DMS 273 (cell line): ENCODE data around the gene WDFY4.

Experiments used
- DNase-seq: peaks from one replicate; lab custom pipeline; 2025; ENCODE audit not compliant: unreplicated experiment; lab: John Stamatoyannopoulos, UW

The WDFY4 gene

GRCh38 chr10:48790457-48791044 lies 105.9 kb downstream of the WDFY4 start:
- DNase-seq = no peak

- DNase-seq = no peak
These were observed 106.7 kb downstream of the WDFY4 start for GRCh38 chr10:48791267-48791928.

- DNase-seq = no peak
These were observed 107.4 kb downstream of the WDFY4 start for GRCh38 chr10:48792121-48792520.

GRCh38 chr10:48792687-48793096 lies 108.0 kb downstream of the WDFY4 start:
- no peak for DNase-seq

GRCh38 chr10:48794074-48794473 lies 109.4 kb downstream of the WDFY4 start:
- no peak for DNase-seq

- DNase-seq = no peak
These were observed 112.1 kb downstream of the WDFY4 start for GRCh38 chr10:48796713-48797245.

- DNase-seq = no peak
These were observed 113.2 kb downstream of the WDFY4 start for GRCh38 chr10:48797830-48798229.

- DNase-seq = no peak
These were observed 114.0 kb downstream of the WDFY4 start for GRCh38 chr10:48798481-48799254.

- no peak for DNase-seq
These were observed 114.8 kb downstream of the WDFY4 start for GRCh38 chr10:48799341-48800006.

GRCh38 chr10:48800007-48800675 lies 115.5 kb downstream of the WDFY4 start:
- no peak for DNase-seq

GRCh38 chr10:48801001-48801421 lies 116.3 kb downstream of the WDFY4 start:
- DNase-seq = no peak

GRCh38 chr10:48802611-48803071 lies 118.0 kb downstream of the WDFY4 start:
- no peak for DNase-seq

- DNase-seq = no peak
These were observed 119.3 kb downstream of the WDFY4 start for GRCh38 chr10:48803801-48804584.

GRCh38 chr10:48804740-48805182 lies 120.1 kb downstream of the WDFY4 start:
- peak; percentile 3 for DNase-seq

GRCh38 chr10:48805411-48805810 lies 120.7 kb downstream of the WDFY4 start:
- no peak for DNase-seq

- no peak for DNase-seq
These were observed 121.2 kb downstream of the WDFY4 start for GRCh38 chr10:48805848-48806247.

- DNase-seq = no peak
These were observed 121.7 kb downstream of the WDFY4 start for GRCh38 chr10:48806342-48806741.

- DNase-seq = no peak
These were observed 123.3 kb downstream of the WDFY4 start for GRCh38 chr10:48807791-48808470.

GRCh38 chr10:48809261-48809660 lies 124.6 kb downstream of the WDFY4 start:
- DNase-seq = no peak
